Stomach (tissue), 9 donors: ENCODE data around the gene IP6K3. TPM values are rescaled to one million over a fixed set of nuclear protein-coding genes. Genes with fewer than 3 reads are reported as not detected.

Experiments used
- DNase-seq, 2 donors: peaks; one replicate each; pipeline versions ENCODE4 v3.0.0 to v3.0.0-alpha.2; 2013 to 2019
- H3K27ac ChIP-seq, 5 donors: fragments of 200-600 bp in 4 of 5; sonication (generic) in 4 of 5; one replicate each; pipeline ENCODE4 v1.5.1; 2013 to 2019; ENCODE audit warnings: mild to moderate bottlenecking in 1 of 5, moderate library complexity in 1 of 5
- H3K27me3 ChIP-seq, 3 donors: fragments of 200-600 bp; sonication (generic); one replicate each; pipeline ENCODE4 v1.5.1; 2017 to 2019; ENCODE audit warnings: mixed run types in 1 of 3
- H3K36me3 ChIP-seq, 4 donors: fragments of 200-600 bp; sonication (generic); 1 replicate in 3 of 4; 2 replicates in 1 of 4; pipeline ENCODE4 v1.5.1; 2016 to 2019
- H3K4me1 ChIP-seq, 4 donors: fragments of 200-600 bp; sonication (generic); one replicate each; pipeline ENCODE4 v1.5.1; 2016 to 2019
- H3K4me3 ChIP-seq, 4 donors: fragments of 200-600 bp; sonication (generic) in 3 of 4; one replicate each; pipeline ENCODE4 v1.5.1; 2016 to 2019; ENCODE audit warnings: mild to moderate bottlenecking in 1 of 4
- H3K9me3 ChIP-seq, 4 donors: fragments of 200-600 bp; sonication (generic); one replicate each; pipeline ENCODE4 v1.5.1; 2016 to 2019
- EP300 ChIP-seq: sonication (generic); formaldehyde crosslinking; IDR thresholded peaks from one replicate; pipeline ENCODE4 v1.6.1; 2017; ENCODE audit warnings: antibody characterized with exemption
- POLR2A ChIP-seq, 4 donors: fragments of 450-650 bp; IDR thresholded peaks; one replicate each; pipeline ENCODE4 v1.6.1; 2016; ENCODE audit warnings: antibody characterized with exemption in 4 of 4, control low read depth in 2 of 4, mild to moderate bottlenecking in 1 of 4, moderate library complexity in 1 of 4
- POLR2AphosphoS5 ChIP-seq, 3 donors: sonication (generic); formaldehyde crosslinking; IDR thresholded peaks; one replicate each; pipeline ENCODE4 v1.6.1; 2016; ENCODE audit warnings: antibody characterized with exemption in 3 of 3
- WGBS, 5 donors: extraction: QIAGEN DNeasy Blood & Tissue Kit in 3 of 5; methylation state at CpG; one replicate each; pipeline versions ENCODE4 v1.1.5 to v1.1.7; 2013 to 2018; 5-methylcytosine and 5-hydroxymethylcytosine counted together
- intact Hi-C: fragments of 100-400 bp; cut with DNase I; formaldehyde crosslinking; loops from one replicate; pipeline ENCODE4 v1.15.1; 2023; ENCODE audit warnings: low total_unique reads
- polyA plus RNA-seq, 3 donors: library from polyadenylated mRNA; stranded (reverse); fragments of 200-250 nt; gene quantifications; one replicate each; pipeline ENCODE4 v1.2.3, GENCODE V29; 2013
- total RNA-seq, 5 donors: library from RNA; depleted of rRNA; stranded (reverse); fragments of >200 nt; gene quantifications; one replicate each; pipeline versions ENCODE4 v1.1.0 to v1.2.3, GENCODE V29; 2014 to 2016
- TF ChIP-seq, protein P1 (sequence below), 7 experiments: fragments of 450-650 bp in 4 of 7; fragments of 200-600 bp in 3 of 7; sonication (generic) in 3 of 7; IDR thresholded peaks; one replicate each; pipeline ENCODE4 v1.5.1; 2016 to 2019; ENCODE audit warnings: antibody characterized with exemption in 7 of 7, control low read depth in 2 of 7, mild to moderate bottlenecking in 1 of 7
- donor health status: healthy with polysubstance abuse.
- donor health status: Bipolar disorder and iron deficiency.
- donor health status: healthy.

Gene IP6K3
- total and polyA plus RNA-seq, 8 donors: 0.58 to 73.5 (median 1.9) TPM; not detected in 2

DNA sequence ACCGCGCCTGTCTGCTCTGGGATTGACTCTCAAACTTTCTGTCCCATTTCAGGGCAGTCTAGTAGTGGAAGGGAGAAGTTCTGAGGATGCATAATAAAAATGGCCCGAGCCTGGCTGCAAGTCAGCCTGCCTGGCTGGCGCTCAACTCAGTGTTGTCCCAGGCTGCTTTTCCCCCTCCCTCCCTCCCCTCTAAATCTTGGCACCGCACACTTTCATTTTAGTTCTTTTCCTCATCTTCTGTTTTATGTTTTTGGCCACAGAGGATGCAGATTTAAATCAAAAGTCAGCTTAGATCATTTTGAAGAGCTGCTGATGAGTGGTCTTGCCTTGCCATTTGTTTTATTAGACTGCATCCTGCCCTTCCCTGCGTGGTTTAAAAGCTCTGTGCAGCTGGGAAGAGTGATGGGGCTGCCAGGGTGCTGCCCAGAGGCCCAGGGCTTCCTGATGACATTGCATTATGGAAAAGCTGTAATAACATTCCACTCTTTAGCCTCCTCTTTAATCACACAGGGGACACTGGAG is 28.7 kb downstream of the IP6K3 start:
- Histone ChIP-seq H3K4me1 (peaks cover 49 to 74% (median 56%) of the 10 kb centered on the region in 4 donors), H3K27me3 (no peaks in the 10 kb centered on the region), H3K9me3 (no peaks in the 10 kb centered on the region), H3K4me3 (no peak overlapping the region), H3K27ac (peak overlapping the region; percentile 31 to 87 (median 76)), H3K36me3 (no peaks in the 10 kb centered on the region)
- peak; percentile 66 to 69 for DNase-seq
- no peak for TF ChIP-seq EP300
- TF ChIP-seq POLR2A (IDR thresholded peaks at IDR 0.05): no peak
- TF ChIP-seq, protein P1, sequence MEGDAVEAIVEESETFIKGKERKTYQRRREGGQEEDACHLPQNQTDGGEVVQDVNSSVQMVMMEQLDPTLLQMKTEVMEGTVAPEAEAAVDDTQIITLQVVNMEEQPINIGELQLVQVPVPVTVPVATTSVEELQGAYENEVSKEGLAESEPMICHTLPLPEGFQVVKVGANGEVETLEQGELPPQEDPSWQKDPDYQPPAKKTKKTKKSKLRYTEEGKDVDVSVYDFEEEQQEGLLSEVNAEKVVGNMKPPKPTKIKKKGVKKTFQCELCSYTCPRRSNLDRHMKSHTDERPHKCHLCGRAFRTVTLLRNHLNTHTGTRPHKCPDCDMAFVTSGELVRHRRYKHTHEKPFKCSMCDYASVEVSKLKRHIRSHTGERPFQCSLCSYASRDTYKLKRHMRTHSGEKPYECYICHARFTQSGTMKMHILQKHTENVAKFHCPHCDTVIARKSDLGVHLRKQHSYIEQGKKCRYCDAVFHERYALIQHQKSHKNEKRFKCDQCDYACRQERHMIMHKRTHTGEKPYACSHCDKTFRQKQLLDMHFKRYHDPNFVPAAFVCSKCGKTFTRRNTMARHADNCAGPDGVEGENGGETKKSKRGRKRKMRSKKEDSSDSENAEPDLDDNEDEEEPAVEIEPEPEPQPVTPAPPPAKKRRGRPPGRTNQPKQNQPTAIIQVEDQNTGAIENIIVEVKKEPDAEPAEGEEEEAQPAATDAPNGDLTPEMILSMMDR (IDR thresholded peaks at IDR 0.05): no peak
- no peak for TF ChIP-seq POLR2AphosphoS5 (IDR thresholded peaks at IDR 0.05)
- intact Hi-C loops: no loop called here
- 21 to 36% (median 26%) methylated on average over 6 of the region's 6 CpGs for WGBS, 5 donors

DNA sequence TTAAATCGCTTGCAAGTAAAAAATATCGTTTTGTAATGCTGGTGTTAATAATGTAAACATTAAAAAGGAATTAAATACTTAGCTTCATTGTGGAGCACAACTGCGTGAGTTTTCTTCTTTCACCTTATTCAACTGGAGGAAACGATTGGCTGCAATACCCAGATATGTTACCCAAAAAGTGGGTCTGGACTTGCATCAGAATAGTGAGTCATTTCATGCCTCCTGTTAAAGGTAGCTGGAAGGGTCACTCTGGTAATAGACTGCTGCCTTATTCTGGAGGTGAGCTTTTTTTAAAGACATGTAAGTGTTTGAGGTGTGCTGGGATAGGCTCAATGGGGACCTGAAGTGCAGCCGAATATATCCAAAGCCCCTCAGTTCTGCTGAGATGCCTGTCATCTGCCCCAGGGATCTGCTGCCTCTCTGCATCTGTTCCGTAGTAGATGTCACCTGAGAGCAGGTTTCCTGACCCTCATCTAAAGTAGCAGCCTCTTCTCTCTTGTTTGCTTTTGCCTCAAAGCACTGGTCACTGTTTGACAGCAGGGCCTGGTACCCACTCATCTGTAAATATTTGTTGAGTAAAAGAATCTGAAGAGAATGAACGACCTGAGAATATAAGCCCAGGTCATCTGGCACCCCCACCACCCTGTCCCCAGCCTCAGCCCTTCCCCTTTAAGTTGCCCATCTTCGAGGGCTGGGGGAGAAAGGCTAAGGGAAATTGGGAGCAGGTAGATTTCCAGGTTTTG is 29.6 kb downstream of the IP6K3 start:
- Histone ChIP-seq H3K4me1 (peaks cover 45 to 66% (median 50%) of the 10 kb centered on the region in 4 donors), H3K36me3 (no peaks in the 10 kb centered on the region), H3K9me3 (no peaks in the 10 kb centered on the region), H3K27me3 (no peaks in the 10 kb centered on the region), H3K4me3 (no peak overlapping the region), H3K27ac (peak overlapping the region in 4 of 5 donors; percentile 75 to 87 (median 81))
- 70 to 75% (median 74%) methylated on average over 8 of the region's 8 CpGs for WGBS, 5 donors
- no peak for TF ChIP-seq EP300
- TF ChIP-seq, protein P1 (IDR thresholded peaks at IDR 0.05): no peak
- no peak for TF ChIP-seq POLR2A (IDR thresholded peaks at IDR 0.05)
- no peak for TF ChIP-seq POLR2AphosphoS5 (IDR thresholded peaks at IDR 0.05)
- intact Hi-C loops: no loop called here
- DNase-seq: no peak

DNA sequence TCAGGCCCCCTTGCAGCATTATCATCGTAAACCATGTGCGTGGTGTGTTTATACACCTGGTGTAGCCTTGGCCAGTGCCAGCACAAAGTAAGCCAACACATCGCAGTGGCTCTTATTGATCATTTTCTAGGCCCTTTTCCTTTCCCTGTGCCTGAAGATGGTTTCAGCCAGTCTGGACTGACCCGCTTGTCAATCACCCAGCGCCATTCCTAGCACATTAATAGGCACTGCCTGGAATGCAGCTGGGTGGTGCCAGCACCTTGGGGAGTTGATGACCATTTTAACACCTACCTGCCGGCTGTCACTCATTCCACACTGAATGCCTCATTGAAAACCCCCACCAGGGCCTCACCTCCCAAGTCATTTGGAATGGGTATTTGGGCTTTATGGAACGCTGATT is 30.3 kb downstream of the IP6K3 start:
- H3K27ac ChIP-seq: peak overlapping the region in 4 of 5 donors; percentile 25 to 87 (median 63)
- H3K4me1 ChIP-seq: peaks cover 44 to 63% (median 51%) of the 10 kb centered on the region in 4 donors
- no peaks in the 10 kb centered on the region for H3K36me3 ChIP-seq
- intact Hi-C loops: no loop called here
- WGBS, 5 donors: 46 to 70% (median 59%) methylated on average over 7 of the region's 7 CpGs
- TF ChIP-seq POLR2A (IDR thresholded peaks at IDR 0.05) (no peak), POLR2AphosphoS5 (IDR thresholded peaks at IDR 0.05) (no peak), EP300 (no peak)
- TF ChIP-seq, protein P1 (IDR thresholded peaks at IDR 0.05): no peak
- DNase-seq: peak; percentile 61 to 66
- no peaks in the 10 kb centered on the region for H3K9me3 ChIP-seq
- H3K4me3 ChIP-seq: no peak overlapping the region
- no peaks in the 10 kb centered on the region for H3K27me3 ChIP-seq

DNA sequence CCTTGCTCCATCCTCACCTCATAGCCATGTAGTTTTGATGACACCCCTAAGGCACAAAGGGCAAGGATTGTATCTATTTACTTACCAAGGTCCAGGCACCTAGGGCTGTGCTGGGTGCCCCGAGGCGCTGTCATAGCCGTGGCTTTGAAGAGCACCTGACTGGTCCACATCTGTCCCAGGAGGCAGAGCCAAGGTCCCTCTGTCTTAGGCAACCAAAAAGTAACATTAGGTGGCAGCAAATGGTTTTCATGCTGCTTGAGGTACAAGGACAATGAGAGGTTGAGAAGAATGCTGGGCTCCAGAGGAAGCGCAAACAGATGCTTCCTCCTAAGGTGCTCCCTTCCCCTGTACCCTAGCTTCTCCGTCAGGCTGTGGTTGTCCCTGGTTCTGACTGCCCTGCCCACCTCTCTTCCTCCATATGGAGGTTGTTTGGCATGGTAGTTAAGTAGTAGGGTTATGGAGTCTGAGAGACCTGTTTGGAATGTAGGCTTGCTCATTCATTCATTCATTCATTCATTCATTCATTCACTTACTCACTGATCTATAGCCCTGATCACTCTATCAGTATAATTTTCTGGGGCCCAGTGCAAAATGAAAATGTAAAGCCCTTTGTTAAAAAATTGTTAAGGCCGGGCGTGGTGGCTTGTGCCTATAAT is 32.2 kb downstream of the IP6K3 start:
- Histone ChIP-seq H3K4me1 (peaks cover 49 to 65% (median 57%) of the 10 kb centered on the region in 4 donors), H3K36me3 (peaks cover 0 to 6% (median 3%) of the 10 kb centered on the region in 4 donors), H3K27me3 (no peaks in the 10 kb centered on the region), H3K9me3 (no peaks in the 10 kb centered on the region), H3K4me3 (no peak overlapping the region), H3K27ac (no peak overlapping the region)
- intact Hi-C loops: no loop called here
- no peak for DNase-seq
- WGBS, 5 donors: 82 to 92% (median 89%) methylated on average over 7 of the region's 7 CpGs
- TF ChIP-seq EP300 (no peak), POLR2A (IDR thresholded peaks at IDR 0.05) (no peak), POLR2AphosphoS5 (IDR thresholded peaks at IDR 0.05) (no peak)
- TF ChIP-seq, protein P1 (IDR thresholded peaks at IDR 0.05): no peak
